ENCODE measurements around the gene RIC1.

- TF ChIP-seq ZNF335 (tag by site-specific recombination; conservative IDR thresholded peaks at IDR 0.05), result no peak
- TF ChIP-seq, protein P1, sequence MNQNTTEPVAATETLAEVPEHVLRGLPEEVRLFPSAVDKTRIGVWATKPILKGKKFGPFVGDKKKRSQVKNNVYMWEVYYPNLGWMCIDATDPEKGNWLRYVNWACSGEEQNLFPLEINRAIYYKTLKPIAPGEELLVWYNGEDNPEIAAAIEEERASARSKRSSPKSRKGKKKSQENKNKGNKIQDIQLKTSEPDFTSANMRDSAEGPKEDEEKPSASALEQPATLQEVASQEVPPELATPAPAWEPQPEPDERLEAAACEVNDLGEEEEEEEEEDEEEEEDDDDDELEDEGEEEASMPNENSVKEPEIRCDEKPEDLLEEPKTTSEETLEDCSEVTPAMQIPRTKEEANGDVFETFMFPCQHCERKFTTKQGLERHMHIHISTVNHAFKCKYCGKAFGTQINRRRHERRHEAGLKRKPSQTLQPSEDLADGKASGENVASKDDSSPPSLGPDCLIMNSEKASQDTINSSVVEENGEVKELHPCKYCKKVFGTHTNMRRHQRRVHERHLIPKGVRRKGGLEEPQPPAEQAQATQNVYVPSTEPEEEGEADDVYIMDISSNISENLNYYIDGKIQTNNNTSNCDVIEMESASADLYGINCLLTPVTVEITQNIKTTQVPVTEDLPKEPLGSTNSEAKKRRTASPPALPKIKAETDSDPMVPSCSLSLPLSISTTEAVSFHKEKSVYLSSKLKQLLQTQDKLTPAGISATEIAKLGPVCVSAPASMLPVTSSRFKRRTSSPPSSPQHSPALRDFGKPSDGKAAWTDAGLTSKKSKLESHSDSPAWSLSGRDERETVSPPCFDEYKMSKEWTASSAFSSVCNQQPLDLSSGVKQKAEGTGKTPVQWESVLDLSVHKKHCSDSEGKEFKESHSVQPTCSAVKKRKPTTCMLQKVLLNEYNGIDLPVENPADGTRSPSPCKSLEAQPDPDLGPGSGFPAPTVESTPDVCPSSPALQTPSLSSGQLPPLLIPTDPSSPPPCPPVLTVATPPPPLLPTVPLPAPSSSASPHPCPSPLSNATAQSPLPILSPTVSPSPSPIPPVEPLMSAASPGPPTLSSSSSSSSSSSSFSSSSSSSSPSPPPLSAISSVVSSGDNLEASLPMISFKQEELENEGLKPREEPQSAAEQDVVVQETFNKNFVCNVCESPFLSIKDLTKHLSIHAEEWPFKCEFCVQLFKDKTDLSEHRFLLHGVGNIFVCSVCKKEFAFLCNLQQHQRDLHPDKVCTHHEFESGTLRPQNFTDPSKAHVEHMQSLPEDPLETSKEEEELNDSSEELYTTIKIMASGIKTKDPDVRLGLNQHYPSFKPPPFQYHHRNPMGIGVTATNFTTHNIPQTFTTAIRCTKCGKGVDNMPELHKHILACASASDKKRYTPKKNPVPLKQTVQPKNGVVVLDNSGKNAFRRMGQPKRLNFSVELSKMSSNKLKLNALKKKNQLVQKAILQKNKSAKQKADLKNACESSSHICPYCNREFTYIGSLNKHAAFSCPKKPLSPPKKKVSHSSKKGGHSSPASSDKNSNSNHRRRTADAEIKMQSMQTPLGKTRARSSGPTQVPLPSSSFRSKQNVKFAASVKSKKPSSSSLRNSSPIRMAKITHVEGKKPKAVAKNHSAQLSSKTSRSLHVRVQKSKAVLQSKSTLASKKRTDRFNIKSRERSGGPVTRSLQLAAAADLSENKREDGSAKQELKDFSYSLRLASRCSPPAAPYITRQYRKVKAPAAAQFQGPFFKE (tag by site-specific recombination; IDR thresholded peaks at IDR 0.05; ENCODE audit: borderline replicate concordance), result no peak
- no peak for TF ChIP-seq ZBTB1 (tag by site-specific recombination; IDR thresholded peaks at IDR 0.05)
- TF ChIP-seq ZNF18 (tag by site-specific recombination; IDR thresholded peaks at IDR 0.05), result no peak
- TF ChIP-seq ZFP41 (tag by site-specific recombination; IDR thresholded peaks at IDR 0.05; ENCODE audit: borderline replicate concordance), result no peak
Measured at GRCh38 chr9:5791870-5792269, 163.0 kb downstream of the RIC1 start.
